ENCODE data around the gene SHROOM3.

Gene SHROOM3

DNA sequence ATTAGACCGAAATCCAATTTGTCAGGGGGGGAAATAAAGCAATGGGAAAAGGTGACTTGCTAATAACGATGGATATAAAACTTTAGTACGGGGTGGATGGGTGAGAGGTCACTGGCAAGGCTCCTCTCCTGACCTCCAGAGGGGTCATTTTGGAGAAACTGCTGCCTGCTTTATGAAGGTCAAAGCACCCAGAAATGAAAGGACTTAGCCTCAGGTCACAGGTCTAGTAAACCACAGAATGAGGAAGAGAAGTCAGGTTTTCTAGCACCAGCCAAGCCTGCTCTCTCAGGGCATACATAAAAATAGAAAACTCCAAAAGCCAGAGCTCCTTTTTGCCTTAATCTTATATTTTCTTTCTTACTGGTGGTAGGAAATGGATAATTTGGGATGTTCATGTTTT is 134.2 kb downstream of the SHROOM3 start:
- no peak for DNase-seq (ENCODE audit: low read depth in 3 of 3)

DNA sequence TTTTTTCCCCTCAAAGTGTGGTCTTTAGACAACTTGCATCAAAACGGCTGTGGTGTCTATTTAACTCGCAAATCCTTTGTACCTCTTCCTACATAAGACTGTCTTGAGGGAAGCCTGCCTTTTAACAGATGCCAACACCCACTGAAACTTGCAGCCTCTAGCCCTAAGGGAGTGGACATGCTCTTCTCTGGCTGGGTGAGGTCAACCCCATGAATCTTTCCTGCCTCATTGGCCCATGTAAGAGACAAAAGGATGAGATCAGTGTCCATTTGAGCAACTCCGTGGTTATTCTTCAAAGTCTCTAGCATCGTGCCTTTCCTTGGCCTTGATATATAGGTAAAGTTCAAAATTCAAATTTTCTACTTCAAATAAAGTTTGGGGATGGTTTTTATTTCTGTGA is 134.7 kb downstream of the SHROOM3 start:
- no peak for DNase-seq (ENCODE audit: low read depth in 3 of 3)

DNA sequence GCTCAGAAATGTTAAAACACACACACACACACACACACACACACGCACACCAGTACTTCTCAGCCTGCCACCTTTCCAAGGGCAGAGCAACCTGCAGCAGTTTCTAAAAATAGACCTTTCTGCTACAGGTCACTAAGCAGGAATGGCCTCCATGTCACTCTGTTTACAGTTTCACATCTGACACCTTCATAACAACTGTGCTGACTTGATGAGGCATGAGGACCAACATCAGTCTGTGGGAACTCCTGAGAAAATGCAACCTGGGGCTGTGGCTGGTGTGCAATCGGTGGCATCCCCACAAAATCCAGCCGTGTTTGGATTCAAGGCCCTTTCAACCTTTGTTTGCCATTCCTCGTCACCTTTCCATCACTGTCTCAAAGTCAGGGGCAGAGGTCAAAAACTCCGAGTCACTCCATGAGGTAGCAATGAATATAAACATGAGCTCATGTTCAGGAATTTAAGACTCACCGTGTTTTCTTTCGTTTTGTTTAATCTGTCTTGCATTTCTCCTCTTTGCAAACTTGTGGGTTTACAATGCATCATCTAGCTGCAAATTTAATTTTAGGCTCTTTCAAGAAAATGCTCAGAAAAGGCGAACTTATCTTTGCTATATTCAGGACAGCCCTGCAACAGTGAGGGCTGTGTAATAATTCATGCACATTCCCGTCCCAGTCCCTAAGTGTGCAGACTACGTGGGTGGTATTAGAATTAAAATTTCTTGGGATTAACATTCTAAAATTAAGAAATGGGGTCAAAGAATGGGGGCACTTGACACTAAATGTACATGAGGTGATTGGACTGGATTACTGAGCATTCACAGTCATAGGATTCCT is 135.3 kb downstream of the SHROOM3 start:
- no peak for DNase-seq (ENCODE audit: low read depth in 3 of 3)

DNA sequence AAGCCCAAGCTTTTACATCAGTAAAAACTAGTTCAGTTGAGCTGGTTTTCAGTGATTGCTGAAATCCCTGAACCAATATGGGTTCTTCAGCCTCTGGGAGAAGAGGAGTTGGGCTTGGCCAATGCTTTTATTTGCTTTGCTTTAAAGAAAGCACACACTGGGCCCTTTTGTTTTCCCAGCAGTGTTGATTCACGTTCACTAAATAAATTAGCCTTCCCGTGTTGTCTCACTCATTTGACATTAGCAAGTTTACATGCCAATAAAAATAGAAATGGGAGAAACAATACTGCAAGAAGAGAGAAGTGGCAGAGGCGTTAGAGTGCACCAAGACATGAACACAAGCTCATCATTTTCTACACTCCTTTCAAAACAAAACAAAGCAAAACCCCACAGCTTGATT is 136.2 kb downstream of the SHROOM3 start:
- no peak for DNase-seq (ENCODE audit: low read depth in 3 of 3)

DNA sequence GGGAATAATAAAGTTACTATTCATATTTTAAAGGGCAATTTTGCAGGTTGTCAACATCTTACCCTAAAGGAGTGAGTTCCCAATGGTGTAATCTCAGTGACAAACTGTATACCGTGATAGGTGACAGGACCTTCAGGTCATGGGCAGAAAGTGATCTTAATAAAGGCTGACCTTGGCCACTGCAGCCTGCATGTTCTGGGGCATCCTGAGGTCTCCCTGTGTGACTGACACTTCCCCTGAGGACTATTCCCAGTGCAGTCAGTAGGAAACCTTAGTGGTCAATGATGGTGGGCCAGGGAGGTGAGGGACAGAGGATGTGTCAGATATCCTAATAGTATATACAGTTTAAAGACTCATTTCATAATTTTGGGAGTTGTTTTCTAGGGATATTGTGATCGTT is 137.2 kb downstream of the SHROOM3 start:
- DNase-seq (ENCODE audit: low read depth in 3 of 3), result no peak

DNA sequence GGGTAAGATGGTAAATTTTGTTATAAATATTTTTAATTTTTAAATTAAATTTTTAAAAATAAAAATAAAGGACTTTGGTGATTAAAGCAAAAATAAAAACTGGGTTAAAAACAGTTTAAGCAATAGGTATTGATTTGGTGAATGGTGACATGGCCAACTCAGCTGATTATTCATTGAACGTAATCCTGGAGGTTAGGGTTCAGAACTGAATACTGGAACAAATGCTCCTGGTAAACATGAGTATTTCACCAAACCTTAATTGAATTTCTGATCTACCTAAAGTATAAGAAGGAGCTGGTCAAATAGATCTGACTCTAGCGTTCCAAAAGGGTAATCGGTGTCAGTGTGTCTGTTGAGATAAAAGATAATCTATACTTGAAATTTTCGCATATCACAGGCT is 141.8 kb downstream of the SHROOM3 start:
- no peak for DNase-seq (ENCODE audit: low read depth in 3 of 3)

DNA sequence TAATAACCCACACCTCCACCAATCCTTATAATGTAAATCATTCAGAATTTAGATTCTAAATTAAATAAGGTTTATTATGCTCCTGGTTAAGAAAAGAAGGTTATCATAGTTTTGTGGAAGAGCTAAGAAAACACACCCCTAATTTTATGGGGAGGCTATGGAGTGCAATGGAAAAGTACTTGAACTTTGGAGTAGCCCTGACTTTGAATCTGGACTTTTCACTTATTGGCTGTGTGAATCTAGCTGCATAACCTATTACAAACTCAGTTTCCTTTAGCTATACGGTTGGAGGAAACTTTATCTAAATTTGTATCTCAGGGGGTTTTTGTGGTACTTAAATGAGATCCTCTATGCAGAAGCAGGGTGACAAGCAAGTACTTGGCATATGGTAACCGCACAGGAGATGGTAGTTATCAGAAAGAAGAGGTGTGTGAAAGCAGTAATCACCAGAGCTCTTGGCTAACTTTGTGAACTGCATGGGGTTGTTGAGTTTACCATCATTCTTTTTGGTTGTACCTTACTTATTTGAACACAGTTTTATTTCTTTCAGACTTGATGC is 143.1 kb downstream of the SHROOM3 start:
- no peak for DNase-seq (ENCODE audit: low read depth in 3 of 3)

DNA sequence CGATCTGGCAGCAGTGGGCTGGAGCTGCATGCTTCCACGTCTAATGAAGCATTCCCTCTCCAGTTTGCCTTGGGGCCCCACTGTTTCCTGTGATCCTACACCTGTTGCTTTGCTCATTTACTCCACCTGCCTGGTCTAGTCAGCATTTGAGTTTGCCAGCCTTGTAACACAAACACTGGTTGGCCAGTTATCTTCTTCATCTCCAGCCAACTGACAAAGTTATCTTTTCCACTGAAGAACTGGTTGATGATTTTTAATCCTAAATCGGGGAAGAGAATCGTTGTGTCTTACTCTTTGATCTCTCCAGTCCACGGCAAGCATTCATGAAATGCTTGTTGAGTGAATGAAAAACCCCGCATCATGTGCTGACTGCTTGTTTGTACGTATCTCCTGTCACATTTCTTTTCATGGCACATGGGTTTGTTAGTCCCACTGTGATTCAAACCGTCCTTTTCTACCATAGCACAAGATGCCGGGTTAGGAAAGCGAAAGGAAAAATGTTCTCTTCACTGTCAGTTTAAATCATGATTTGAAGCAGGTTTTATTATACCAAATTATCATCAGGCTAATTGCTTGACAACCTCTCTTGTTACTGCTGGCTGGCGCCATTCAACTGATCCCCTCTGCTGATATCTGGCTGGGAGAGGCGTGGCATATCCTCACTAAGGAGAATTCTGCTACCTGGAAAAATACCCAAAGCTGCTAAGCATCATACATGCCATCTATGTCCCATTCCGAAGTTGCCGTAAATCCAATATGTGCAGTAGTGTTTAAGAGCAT is 144.8 kb downstream of the SHROOM3 start:
- no peak for DNase-seq (ENCODE audit: low read depth in 3 of 3)

DNA sequence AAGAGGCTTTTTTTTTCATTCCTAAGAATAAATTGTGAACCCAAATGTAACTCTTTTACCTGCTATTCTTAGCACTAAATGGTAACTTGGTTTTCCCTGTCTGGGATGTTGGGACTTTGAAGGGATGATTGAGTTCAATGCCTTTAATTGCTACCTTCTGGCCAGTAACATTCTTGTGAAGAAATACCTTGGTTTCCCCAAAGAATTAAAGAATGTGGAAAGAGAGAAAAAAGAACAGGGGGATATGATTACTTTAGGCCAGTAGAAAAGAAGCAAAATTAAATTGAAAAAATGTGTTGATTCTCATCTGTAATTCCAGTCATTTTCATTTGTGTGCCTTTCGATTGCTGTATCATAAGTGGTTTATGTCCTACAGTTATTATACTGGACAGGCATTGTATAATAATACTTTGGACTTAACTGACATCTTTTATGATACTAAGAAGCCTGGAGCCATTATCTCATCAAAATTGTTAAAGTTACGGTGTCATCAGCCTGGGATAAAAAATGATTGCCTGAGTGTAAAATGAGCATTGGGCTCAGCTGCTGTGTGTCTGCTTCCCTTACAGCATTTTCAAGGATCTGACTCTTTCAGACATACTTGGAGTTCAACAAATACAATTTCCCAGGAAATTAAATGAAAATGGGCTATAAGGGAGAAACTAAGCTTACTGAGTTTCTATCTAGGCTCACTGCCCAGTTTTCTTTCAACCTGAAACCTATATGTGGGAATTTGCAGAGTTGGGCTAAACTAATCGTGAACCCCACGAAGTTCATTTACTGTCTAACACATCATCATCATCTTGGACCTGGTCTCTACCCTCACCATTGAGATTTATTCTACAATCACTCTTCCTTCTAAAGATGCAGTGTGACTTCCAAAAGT is 146.3 kb downstream of the SHROOM3 start:
- DNase-seq (ENCODE audit: low read depth in 3 of 3), result no peak

DNA sequence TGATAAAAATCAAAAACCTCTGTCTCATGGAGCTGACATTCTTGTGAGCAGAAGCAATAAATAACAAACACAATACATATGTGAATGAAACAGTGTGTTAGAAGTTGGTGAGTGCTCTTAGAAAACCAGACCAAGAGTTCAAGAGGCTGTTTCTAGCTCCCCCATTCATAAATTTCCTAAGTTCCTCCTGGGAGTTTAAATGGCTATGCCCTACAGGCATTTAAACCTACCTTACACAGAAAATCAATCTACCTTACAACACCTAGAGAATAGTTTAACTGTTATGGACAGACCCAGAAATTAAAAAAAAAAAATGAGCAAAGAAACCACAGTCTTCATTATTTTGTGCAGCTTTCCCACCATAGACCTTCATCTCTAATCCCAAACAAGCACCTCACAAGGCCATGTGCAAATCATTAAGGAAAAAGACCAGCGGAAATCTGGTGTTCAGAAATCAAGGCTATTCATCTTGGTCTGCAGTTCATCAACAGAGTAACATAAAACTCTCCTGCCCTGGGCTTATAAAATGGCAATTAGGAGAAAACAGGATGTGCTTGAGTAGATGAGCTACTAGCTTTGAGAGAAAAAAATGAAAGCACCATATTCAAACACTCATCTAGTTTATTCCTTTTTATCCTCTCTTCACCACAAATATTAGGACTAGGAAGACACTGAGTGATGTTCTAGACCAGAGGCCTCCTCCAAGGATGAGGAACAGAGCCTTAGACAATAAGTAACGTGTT is 147.2 kb downstream of the SHROOM3 start:
- no peak for DNase-seq (ENCODE audit: low read depth in 3 of 3)

DNA sequence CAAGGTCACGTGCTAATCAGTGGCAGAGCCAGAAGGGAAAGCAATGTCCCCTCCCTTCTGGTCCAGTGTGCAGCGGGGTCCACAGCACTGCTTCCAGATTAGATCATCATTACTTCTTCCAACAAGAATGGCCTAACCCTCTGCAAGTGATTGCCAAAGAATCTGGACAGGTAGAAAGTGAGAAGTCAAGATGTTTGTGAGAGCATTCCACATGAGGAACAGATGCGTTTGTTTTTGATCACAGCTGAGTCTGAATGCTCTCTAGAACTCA is 147.7 kb downstream of the SHROOM3 start:
- DNase-seq (ENCODE audit: low read depth in 3 of 3), result no peak

DNA sequence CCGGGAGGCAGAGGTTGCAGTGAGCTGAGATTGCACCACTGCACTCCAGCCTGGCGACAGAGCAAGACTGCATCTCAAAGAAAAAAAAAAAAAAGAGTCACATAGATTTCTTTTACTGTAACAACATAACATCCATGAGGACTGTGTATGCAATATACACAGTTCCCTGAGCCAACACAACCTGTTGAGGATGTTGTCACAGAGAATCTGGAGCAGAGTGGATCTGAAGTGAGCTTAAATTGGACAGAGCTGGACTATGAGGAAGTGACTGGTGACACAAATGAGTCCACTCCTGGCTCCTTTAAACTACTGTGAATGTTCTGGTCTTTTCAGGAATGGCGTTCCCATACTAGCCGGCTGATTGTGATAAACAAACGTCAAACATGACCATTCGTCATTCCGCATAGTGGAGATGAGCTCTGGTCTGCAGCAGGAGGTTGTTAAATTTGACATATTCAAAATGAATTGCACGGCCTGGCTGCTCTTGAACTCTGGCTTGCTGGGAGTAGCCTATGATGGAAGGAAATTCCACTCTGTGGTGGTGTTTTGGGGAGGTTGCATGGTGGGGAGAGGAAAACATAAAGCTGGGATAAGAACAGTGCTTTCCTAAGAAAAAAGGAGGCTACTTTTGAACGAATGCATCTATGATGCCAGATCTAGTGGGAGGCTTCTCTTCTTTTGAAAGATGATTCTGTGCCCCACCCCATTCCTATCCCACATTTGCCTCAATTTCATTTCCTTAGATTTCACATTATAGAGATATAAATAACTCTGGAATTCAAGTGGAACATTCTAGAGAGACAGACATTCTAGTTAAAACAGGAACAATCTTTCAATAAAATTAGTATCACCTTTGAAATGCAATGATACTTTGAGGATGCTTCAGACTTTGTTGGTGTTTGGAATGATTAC is 149.5 kb downstream of the SHROOM3 start:
- no peak for DNase-seq (ENCODE audit: low read depth in 3 of 3)

DNA sequence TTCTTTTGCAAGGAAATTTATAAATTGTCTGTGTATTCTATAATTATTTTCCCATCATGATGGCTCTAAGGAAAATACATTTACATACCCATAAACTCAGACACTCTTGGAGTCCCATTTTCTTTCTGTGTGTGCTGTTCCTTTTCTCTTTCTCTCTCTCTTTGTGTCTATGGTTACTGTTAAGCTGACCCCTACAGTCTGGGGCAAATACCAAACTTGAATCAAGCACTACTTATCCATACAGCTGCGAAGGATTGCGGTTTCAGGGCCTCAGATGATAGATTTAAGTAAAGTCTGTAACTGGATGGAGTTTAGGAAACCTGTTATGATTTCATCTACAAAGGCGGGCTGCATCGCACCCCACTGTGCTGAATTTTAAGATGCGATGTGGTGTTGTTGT is 150.2 kb downstream of the SHROOM3 start:
- DNase-seq (ENCODE audit: low read depth in 3 of 3), result no peak

DNA sequence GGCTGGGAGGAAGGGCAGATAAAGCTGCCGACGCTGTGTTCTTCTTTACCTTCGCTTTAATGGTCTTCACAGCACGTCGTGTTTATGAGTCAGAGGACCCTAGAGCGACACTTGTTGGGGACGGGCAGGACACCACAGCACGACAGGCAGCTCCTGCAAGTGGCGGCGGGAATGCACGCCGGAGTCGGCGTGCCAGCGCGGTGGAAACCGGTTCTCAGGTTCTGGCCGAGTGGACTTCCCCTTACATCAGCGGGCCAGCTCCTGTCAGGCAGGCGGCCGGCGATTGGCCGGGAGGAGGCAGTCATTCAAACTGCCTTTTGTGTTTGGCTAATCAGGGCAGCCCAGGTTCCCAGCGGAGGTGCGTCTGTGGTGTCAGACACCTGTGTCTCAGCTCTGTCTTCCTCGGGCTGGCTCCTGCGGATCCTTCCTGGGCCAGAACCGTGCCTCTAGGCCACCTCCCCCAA is 150.9 kb downstream of the SHROOM3 start:
- peak in 2 of 3 donors; percentile 1 to 6 for DNase-seq (ENCODE audit: low read depth in 3 of 3)

DNA sequence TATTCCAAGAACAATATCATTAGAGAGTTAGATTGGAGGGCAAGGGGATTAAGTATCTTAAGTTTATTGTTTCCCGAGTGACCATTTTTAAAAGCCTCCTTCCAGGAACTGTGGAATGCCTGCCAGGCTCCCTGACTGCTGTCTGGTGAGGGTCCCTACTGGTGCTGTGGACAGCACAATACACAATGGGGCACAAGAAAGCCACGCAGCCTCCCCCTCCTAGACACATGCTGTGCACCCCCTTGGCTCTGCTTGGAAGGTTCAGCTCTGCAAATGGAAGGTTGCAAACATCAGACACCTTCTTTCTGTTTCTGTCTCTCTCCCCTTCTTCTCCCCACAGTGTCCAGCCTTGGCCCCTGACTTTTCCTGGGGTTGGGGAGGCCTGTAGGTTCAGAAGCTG is 153.2 kb downstream of the SHROOM3 start:
- no peak for DNase-seq (ENCODE audit: low read depth in 3 of 3)

DNA sequence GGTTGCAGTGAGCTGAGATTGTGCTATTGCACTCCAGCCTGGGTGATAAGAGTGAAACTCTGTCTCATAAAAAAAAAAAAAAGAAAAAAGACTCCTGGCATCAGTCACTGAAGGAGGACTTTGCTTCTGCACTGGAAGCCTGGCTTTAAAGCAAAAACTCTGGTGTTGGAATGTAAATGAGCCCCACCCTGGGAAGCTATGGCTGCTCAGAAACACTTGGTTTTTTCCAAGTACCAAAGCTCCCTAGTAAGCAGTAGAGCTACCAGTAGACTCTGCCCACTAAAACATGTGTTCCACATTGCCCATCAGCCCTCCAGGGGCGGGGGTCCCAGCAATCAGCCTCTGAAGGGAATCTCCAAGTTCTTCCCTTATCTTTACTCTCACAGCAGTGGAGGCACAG is 154.4 kb downstream of the SHROOM3 start:
- DNase-seq (ENCODE audit: low read depth in 3 of 3), result no peak

DNA sequence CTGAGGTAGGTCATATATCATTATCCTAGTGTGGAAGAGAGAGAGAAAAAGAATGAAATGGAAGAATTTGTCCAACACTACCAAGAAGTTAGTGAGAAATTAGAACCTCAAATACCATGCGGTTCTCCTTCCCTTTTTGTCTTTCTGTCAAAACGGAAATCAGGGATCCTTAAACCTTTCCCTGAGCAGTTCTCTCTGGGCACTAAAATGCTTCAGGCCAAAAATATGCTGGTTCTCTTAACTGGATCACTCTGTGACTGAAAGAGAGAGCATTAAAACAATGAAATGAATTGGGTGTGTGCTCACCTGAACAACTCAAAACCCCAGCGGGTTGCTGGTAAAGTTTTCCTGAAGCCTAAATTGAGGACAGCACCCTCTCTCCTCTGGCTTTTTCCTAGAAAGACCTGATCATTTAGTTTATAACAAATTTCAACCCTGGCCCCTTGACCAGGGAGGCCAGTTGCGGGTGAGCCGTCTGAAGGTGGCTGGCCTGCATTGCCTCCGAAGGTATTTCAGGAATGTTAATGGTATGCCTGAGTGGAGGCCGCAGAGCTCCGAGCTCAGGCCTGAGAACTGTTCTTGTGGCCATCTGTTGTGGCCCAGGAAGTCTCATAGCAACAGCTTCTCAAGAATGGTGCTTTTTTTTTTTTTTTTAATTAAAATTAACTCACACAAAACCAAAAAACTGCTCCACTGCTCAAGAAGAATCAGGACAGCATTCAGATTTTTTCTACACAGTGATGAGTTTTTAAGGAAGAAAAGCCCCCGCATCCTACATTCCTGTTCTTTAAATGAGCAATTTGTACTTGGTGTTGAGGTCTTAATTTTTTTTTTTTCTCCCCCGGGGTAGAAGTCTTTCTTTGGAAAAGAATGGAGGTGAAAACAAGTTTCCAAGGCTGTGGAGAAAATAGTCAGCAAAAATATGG is 155.1 kb downstream of the SHROOM3 start:
- no peak for DNase-seq (ENCODE audit: low read depth in 3 of 3)

DNA sequence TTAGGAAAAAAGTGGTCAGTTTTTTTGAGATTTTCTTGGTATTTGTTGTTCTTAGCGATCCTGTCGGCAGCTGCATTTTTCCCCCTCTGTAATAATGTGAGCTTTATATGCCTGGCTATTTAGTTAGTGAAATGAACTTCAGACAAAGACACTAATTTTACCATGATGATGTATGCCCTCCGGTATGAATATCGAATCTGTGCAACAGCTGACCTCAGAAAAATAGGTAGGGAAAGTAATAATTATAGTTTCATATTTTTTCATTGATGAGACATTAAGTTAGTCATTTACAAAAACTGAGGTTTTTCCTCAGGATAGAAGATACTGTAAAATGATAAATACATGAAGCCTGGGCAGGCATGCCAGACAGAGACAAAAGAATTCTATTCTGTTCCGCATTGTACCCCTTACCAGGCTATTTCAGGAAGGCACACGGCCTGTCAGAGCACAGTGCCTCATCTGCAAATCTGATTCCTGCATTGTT is 155.8 kb downstream of the SHROOM3 start:
- DNase-seq (ENCODE audit: low read depth in 3 of 3), result no peak

DNA sequence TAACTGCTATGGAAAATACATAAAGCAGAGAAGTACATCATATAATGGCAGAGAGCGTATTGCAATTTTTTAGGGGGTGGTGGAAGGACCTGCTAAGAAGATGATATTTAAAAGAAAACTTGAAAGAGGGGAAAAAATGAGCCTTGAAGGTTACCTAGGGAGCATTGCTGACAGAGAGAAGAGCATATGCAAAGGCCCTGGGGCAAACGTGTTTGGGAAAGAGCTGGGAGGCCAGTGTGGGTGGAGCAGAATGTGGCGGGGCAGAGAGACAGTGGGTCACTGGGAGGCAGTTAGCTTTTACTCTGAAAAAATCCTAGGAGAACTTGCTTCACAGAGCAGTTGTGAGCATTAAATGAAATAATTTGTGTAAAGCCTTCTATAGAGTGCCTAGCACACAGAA is 157.0 kb downstream of the SHROOM3 start:
- no peak for DNase-seq (ENCODE audit: low read depth in 3 of 3)

All from stimulated activated CD4-positive, alpha-beta T cell treated with anti-CD3 and anti-CD28 coated beads, TNF-alpha, amount 100 ng/mL, for 48 hours (primary cell).